Liver (tissue), 9 donors: ENCODE measurements around the gene TRIO. TPM values are rescaled to one million over a fixed set of nuclear protein-coding genes. Genes with fewer than 3 reads are reported as not detected.

Experiments
- DNase-seq: peaks from one replicate; pipeline ENCODE4 v3.0.0-alpha.2; 2017; ENCODE audit warnings: low spot score
- H3K27ac ChIP-seq, 2 donors: one replicate each; pipeline ENCODE4 v1.7.0; 2013; ENCODE audit warnings: inconsistent platforms in 2 of 2, low read length in 2 of 2, control low read depth in 1 of 2, low read depth in 1 of 2, mild to moderate bottlenecking in 1 of 2
- H3K27me3 ChIP-seq, 4 donors: one replicate each; pipeline versions ENCODE4 v1.6.1 to v1.7.0; 2013; ENCODE audit warnings: low read length in 3 of 4, inconsistent platforms in 1 of 4, mild to moderate bottlenecking in 1 of 4, moderate library complexity in 1 of 4; ENCODE audit not compliant: control insufficient read depth in 4 of 4, insufficient read depth in 4 of 4
- H3K36me3 ChIP-seq, 4 donors: one replicate each; pipeline versions ENCODE4 v1.6.1 to v1.7.0; 2013; ENCODE audit warnings: low read length in 3 of 4, mild to moderate bottlenecking in 3 of 4, low read depth in 1 of 4, moderate library complexity in 1 of 4; ENCODE audit not compliant: control insufficient read depth in 4 of 4, insufficient read depth in 3 of 4
- H3K4me1 ChIP-seq, 4 donors: one replicate each; pipeline versions ENCODE4 v1.6.1 to v1.7.0; 2013; ENCODE audit warnings: low read length in 3 of 4, mild to moderate bottlenecking in 3 of 4, moderate library complexity in 1 of 4; ENCODE audit not compliant: control insufficient read depth in 4 of 4, insufficient read depth in 4 of 4
- H3K4me3 ChIP-seq, 3 donors: one replicate each; pipeline versions ENCODE4 v1.6.1 to v1.7.0; 2013; ENCODE audit warnings: low read length in 3 of 3, control low read depth in 1 of 3, low read depth in 1 of 3, mild to moderate bottlenecking in 1 of 3
- H3K9ac ChIP-seq, 2 donors: one replicate each; pipeline ENCODE4 v1.7.0; 2013; ENCODE audit warnings: low read length in 2 of 2, mild to moderate bottlenecking in 2 of 2, moderate library complexity in 2 of 2, control low read depth in 1 of 2, low read depth in 1 of 2
- H3K9me3 ChIP-seq, 4 donors: one replicate each; pipeline versions ENCODE4 v1.6.1 to v1.7.0; 2013; ENCODE audit warnings: low read length in 3 of 4; ENCODE audit not compliant: control insufficient read depth in 4 of 4
- CTCF ChIP-seq: fragments of 150-350 bp; IDR thresholded peaks from 2 replicates; pipeline ENCODE4 v1.5.1; 2017; ENCODE audit warnings: improper control_type of control experiment, low read depth, low read length; ENCODE audit not compliant: missing input control
- EGR1 ChIP-seq, 2 donors: IDR thresholded peaks; 2 replicates each; pipeline ENCODE4 v1.6.1; 2016 to 2018; ENCODE audit warnings: antibody characterized with exemption in 2 of 2, low read depth in 2 of 2
- FOXA1 ChIP-seq: IDR thresholded peaks from 2 replicates; pipeline ENCODE4 v1.6.1; 2016; ENCODE audit warnings: antibody characterized with exemption
- FOXA2 ChIP-seq: IDR thresholded peaks from 2 replicates; pipeline ENCODE4 v1.6.1; 2016; ENCODE audit warnings: antibody characterized with exemption
- GABPA ChIP-seq, 2 donors: IDR thresholded peaks in 1 of 2; conservative IDR thresholded peaks in 1 of 2; 2 replicates each; pipeline ENCODE4 v1.6.1; 2016; ENCODE audit warnings: antibody characterized with exemption in 2 of 2, mild to moderate bottlenecking in 1 of 2, moderate library complexity in 1 of 2
- HNF4A ChIP-seq, 2 donors: conservative IDR thresholded peaks; 2 replicates each; pipeline ENCODE4 v1.6.1; 2016; ENCODE audit warnings: antibody characterized with exemption in 2 of 2, mild to moderate bottlenecking in 2 of 2
- HNF4G ChIP-seq: IDR thresholded peaks from 2 replicates; pipeline ENCODE4 v1.6.1; 2016; ENCODE audit warnings: antibody characterized with exemption
- JUND ChIP-seq, 2 donors: IDR thresholded peaks; 2 replicates each; pipeline ENCODE4 v1.6.1; 2016; ENCODE audit warnings: antibody characterized with exemption in 2 of 2
- NR2F2 ChIP-seq: IDR thresholded peaks from 2 replicates; pipeline ENCODE4 v1.6.1; 2016; ENCODE audit warnings: antibody characterized with exemption
- RAD21 ChIP-seq, 2 donors: IDR thresholded peaks; 2 replicates each; pipeline ENCODE4 v1.6.1; 2016; ENCODE audit warnings: antibody characterized with exemption in 2 of 2, mild to moderate bottlenecking in 2 of 2
- RXRA ChIP-seq, 2 donors: IDR thresholded peaks; 2 replicates each; pipeline ENCODE4 v1.6.1; 2017 to 2018; ENCODE audit warnings: antibody characterized with exemption in 2 of 2, mild to moderate bottlenecking in 1 of 2
- SP1 ChIP-seq: IDR thresholded peaks from 2 replicates; pipeline ENCODE4 v1.6.1; 2018; ENCODE audit warnings: antibody characterized with exemption, mild to moderate bottlenecking
- YY1 ChIP-seq: IDR thresholded peaks from 2 replicates; pipeline ENCODE4 v1.6.1; 2016; ENCODE audit warnings: antibody characterized with exemption, mild to moderate bottlenecking
- WGBS: extraction: QIAGEN DNeasy Blood & Tissue Kit; methylation state at CpG from one replicate; pipeline ENCODE4 v1.1.7; 2013; 5-methylcytosine and 5-hydroxymethylcytosine counted together
- polyA plus RNA-seq, 2 donors: library from polyadenylated mRNA; stranded (reverse) in 1 of 2; unstranded in 1 of 2; fragments of 200-250 nt in 1 of 2; fragments of >200 nt in 1 of 2; fragmentation: Nextera tagmentation in 1 of 2; extraction: Ambion mirVana in 1 of 2; gene quantifications; one replicate each; pipeline versions ENCODE4 v1.2.1 to v1.2.3, GENCODE V29; 2013 to 2015
- total RNA-seq, 2 donors: library from RNA; depleted of rRNA; stranded (reverse); fragments of >200 nt; gene quantifications; one replicate each; pipeline ENCODE4 v1.2.3, GENCODE V29; 2014
- TF ChIP-seq, protein P1 (sequence below): IDR thresholded peaks from 2 replicates; pipeline ENCODE4 v1.6.1; 2016; ENCODE audit warnings: antibody characterized with exemption
- donor health status: healthy.
- donor health status: healthy.
- donor health status: healthy.
- donor health status: healthy.
- donor health status: healthy.

The TRIO gene
- total and polyA plus RNA-seq, 4 donors: 8.5 to 86.2 (median 16.0) TPM

GRCh38 chr5:14397717-14398116 lies 254.6 kb downstream of the TRIO start:
- H3K36me3 ChIP-seq: peaks cover 4 to 34% (median 17%) of the 10 kb centered on the region in 4 donors
- no peaks in the 10 kb centered on the region for H3K9me3 ChIP-seq
- no peak for TF ChIP-seq CTCF
- TF ChIP-seq RXRA (IDR thresholded peaks at IDR 0.05): no peak
- TF ChIP-seq, protein P1, sequence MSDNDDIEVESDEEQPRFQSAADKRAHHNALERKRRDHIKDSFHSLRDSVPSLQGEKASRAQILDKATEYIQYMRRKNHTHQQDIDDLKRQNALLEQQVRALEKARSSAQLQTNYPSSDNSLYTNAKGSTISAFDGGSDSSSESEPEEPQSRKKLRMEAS: no peak
- no peak for TF ChIP-seq JUND (IDR thresholded peaks at IDR 0.05)
- TF ChIP-seq YY1: no peak
- no peak for TF ChIP-seq HNF4A (conservative IDR thresholded peaks at IDR 0.05)
- TF ChIP-seq GABPA (IDR thresholded peaks at IDR 0.05 in 1 of 2, conservative IDR thresholded peaks at IDR 0.05 in 1 of 2): no peak
- TF ChIP-seq EGR1 (IDR thresholded peaks at IDR 0.05; ENCODE audit: low read depth in 2 of 2): no peak
- TF ChIP-seq NR2F2: no peak
- TF ChIP-seq HNF4G: no peak
- TF ChIP-seq SP1: no peak
- no peak for TF ChIP-seq FOXA2
- TF ChIP-seq RAD21 (IDR thresholded peaks at IDR 0.05): no peak
- H3K4me1 ChIP-seq: no peaks in the 10 kb centered on the region
- no peak overlapping the region for H3K9ac ChIP-seq
- H3K4me3 ChIP-seq: no peak overlapping the region
- 92% methylated on average over 3 of the region's 3 CpGs for WGBS
- no peak overlapping the region for H3K27ac ChIP-seq
- H3K27me3 ChIP-seq: no peaks in the 10 kb centered on the region
- no peak for DNase-seq

DNA sequence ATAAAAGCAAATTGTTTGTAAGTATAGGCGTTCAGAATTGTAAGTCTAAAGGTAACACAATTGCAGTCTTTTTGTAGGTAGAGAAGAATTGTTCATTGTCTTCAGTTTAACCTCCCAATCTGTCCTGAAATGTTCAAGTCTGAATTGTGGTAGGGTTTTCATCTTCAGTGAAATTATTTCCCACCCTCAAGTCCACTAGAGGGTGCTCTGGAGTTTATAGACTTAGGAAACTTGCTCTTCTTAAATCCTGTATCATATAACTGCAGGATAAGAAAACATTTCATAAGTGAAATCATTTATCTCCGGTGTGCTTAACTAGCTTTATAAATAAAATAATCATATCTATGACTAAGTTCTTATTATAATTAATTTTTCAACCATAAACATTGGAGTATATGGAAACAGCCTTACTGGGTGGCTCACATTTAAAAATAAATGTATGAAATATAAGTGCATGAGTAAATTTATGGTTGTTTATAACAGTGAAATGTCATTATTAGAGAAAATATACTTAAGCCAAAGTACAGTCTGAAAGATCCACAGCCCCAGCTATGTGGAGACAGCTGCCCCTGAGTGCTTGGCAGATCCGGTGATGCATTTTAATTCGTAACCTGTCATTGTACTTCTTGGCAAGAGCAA lies 256.0 kb downstream of the TRIO start:
- DNase-seq: no peak

More for the DNA sequence above, 256.0 kb downstream of the TRIO start:
- H3K9ac ChIP-seq: no peak overlapping the region
- H3K27me3 ChIP-seq: no peaks in the 10 kb centered on the region
- WGBS: 68% methylated on average over 4 of the region's 4 CpGs
- no peak overlapping the region for H3K27ac ChIP-seq
- no peaks in the 10 kb centered on the region for H3K4me1 ChIP-seq
- TF ChIP-seq RAD21 (IDR thresholded peaks at IDR 0.05): peak; percentile 70 to 75
- no peak for TF ChIP-seq HNF4A (conservative IDR thresholded peaks at IDR 0.05)
- TF ChIP-seq HNF4G: no peak
- TF ChIP-seq CTCF: peak; percentile 60
- no peak for TF ChIP-seq FOXA1
- TF ChIP-seq, protein P1: no peak
- no peaks in the 10 kb centered on the region for H3K9me3 ChIP-seq
- no peak overlapping the region for H3K4me3 ChIP-seq
- H3K36me3 ChIP-seq: peaks cover 4 to 25% (median 15%) of the 10 kb centered on the region in 4 donors
